Ishikawa (cell line): ENCODE data around the gene CEP104.

ENCODE experiments used
- CEBPB ChIP-seq: IDR thresholded peaks from 2 replicates; pipeline ENCODE4 v1.6.1; 2012
- CREB1 ChIP-seq: IDR thresholded peaks from 2 replicates; pipeline ENCODE4 v1.6.1; 2012; ENCODE audit warnings: low read depth
- EGR1 ChIP-seq: IDR thresholded peaks from 2 replicates; pipeline ENCODE4 v1.6.1; 2012
- EP300 ChIP-seq: IDR thresholded peaks from 2 replicates; pipeline ENCODE4 v1.6.1; 2012; ENCODE audit warnings: borderline replicate concordance
- FOXM1 ChIP-seq: IDR thresholded peaks from 2 replicates; pipeline ENCODE4 v1.6.1; 2012; ENCODE audit warnings: low read depth, borderline replicate concordance
- MAX ChIP-seq: IDR thresholded peaks from 2 replicates; pipeline ENCODE4 v1.6.1; 2012
- NFIC ChIP-seq: IDR thresholded peaks from 2 replicates; pipeline ENCODE4 v1.6.1; 2012
- RAD21 ChIP-seq: IDR thresholded peaks from 2 replicates; pipeline ENCODE4 v1.6.1; 2012; ENCODE audit warnings: low read depth
- REST ChIP-seq: IDR thresholded peaks from 2 replicates; pipeline ENCODE4 v1.6.1; 2012; ENCODE audit warnings: low read depth, mild to moderate bottlenecking
- TAF1 ChIP-seq: IDR thresholded peaks from 2 replicates; pipeline ENCODE4 v1.6.1; 2012; ENCODE audit warnings: low read depth, mild to moderate bottlenecking
- TCF12 ChIP-seq: IDR thresholded peaks from 2 replicates; pipeline ENCODE4 v1.6.1; 2012; ENCODE audit warnings: low read depth
- TEAD4 ChIP-seq: IDR thresholded peaks from 2 replicates; pipeline ENCODE4 v1.6.1; 2012
- USF1 ChIP-seq: IDR thresholded peaks from 2 replicates; pipeline ENCODE4 v1.6.1; 2012
- YY1 ChIP-seq: IDR thresholded peaks from 2 replicates; pipeline ENCODE4 v1.6.1; 2012; ENCODE audit warnings: low read depth
- ZBTB7A ChIP-seq: IDR thresholded peaks from 2 replicates; pipeline ENCODE4 v1.6.1; 2012; ENCODE audit warnings: low read depth

Gene CEP104

GRCh38 chr1:3825356-3825755 is 31.7 kb downstream of the CEP104 start:
- TF ChIP-seq TAF1 (no peak), EP300 (no peak), CREB1 (no peak), EGR1 (no peak), NFIC (no peak), USF1 (no peak), CEBPB (no peak), REST (no peak), TCF12 (no peak), ZBTB7A (no peak), RAD21 (no peak), YY1 (no peak), MAX (no peak), FOXM1 (no peak), TEAD4 (no peak)

GRCh38 chr1:3824650-3825049 is 32.4 kb downstream of the CEP104 start:
- TF ChIP-seq EP300, result no peak
- no peak for TF ChIP-seq REST
- TF ChIP-seq USF1, result no peak
- TF ChIP-seq FOXM1, result no peak
- no peak for TF ChIP-seq CEBPB
- TF ChIP-seq ZBTB7A, result no peak
- TF ChIP-seq YY1, result no peak
- no peak for TF ChIP-seq RAD21
- no peak for TF ChIP-seq EGR1
- no peak for TF ChIP-seq NFIC
- no peak for TF ChIP-seq TAF1
- TF ChIP-seq TEAD4, result no peak
- TF ChIP-seq CREB1, result no peak
- TF ChIP-seq TCF12, result no peak
- TF ChIP-seq MAX, result no peak

- TF ChIP-seq ZBTB7A (no peak), CEBPB (no peak), MAX (no peak), TAF1 (no peak), USF1 (no peak), FOXM1 (no peak), EP300 (no peak), NFIC (no peak), YY1 (no peak), TEAD4 (no peak), EGR1 (no peak), CREB1 (no peak), RAD21 (no peak), REST (no peak), TCF12 (no peak)
These were observed 34.6 kb downstream of the CEP104 start for GRCh38 chr1:3822421-3822820.

- 0 out of 2 replicates have a peak, but pooled peaks have one; percentile 13 for TF ChIP-seq CEBPB
- no peak for TF ChIP-seq MAX
- TF ChIP-seq TEAD4, result no peak
- TF ChIP-seq TAF1, result no peak
These were observed 35.1 kb downstream of the CEP104 start for GRCh38 chr1:3821908-3822307.
